ENCODE results near the gene EFR3B. TPM values are rescaled to one million over a fixed set of nuclear protein-coding genes. Genes with fewer than 3 reads are reported as not detected.
A peak's percentile ranks its signal among the peaks of the same experiment; 100 is the strongest.

EFR3B gene
- total and polyA plus RNA-seq, 2 donors from 2014 or later = 0.39 to 1.1 TPM

GRCh38 chr2:25041307-25041927 lies 459 bp upstream of the EFR3B start:
- intact Hi-C loops (cut with DNase I) = no loop called here
- no peak for FAIRE-seq

GRCh38 chr2:25042321-25043240 lies 705 bp downstream of the EFR3B start:
- no peaks in the 10 kb centered on the region for H3K9me3 ChIP-seq (ENCODE audit: control insufficient read depth in 2 of 3, insufficient read depth in 1 of 3, low read length in 3 of 3)
- intact Hi-C loops (cut with DNase I) = no loop called here
- H3K9ac ChIP-seq (ENCODE audit: low read length in 3 of 3) = peak overlapping the region; percentile 7 to 61 (median 15)
- H3K27ac ChIP-seq (ENCODE audit: low read depth in 2 of 2, low read length in 2 of 2) = peak overlapping the region; percentile 11 to 22
- DNase-seq (peak; percentile 58 to 85 (median 70)), FAIRE-seq (no peak)
- no peaks in the 10 kb centered on the region for H3K27me3 ChIP-seq (ENCODE audit: control insufficient read depth, insufficient read depth, low read length)
- peaks cover 0 to 12% (median 5%) of the 10 kb centered on the region in 3 donors for H3K4me1 ChIP-seq (ENCODE audit: control insufficient read depth in 2 of 3, insufficient read depth in 2 of 3, low read depth in 1 of 3, low read length in 3 of 3)
- no peak for TF ChIP-seq CTCF (IDR thresholded peaks at IDR 0.05; ENCODE audit: borderline replicate concordance, extremely low read depth, insufficient read depth)
- peak overlapping the region; percentile 50 to 72 (median 54) for H3K4me3 ChIP-seq (ENCODE audit: low read length in 3 of 3)
- H3K36me3 ChIP-seq (ENCODE audit: control insufficient read depth in 2 of 3, insufficient read depth in 3 of 3, low read length in 3 of 3) = no peaks in the 10 kb centered on the region

More at GRCh38 chr2:25041307-25041927, 459 bp upstream of the EFR3B start:
- Histone ChIP-seq H3K9ac (ENCODE audit: low read length in 3 of 3) (peak overlapping the region in 1 of 3 donors; percentile 46), H3K4me3 (ENCODE audit: low read length in 3 of 3) (peak overlapping the region; percentile 45 to 79 (median 62)), H3K27ac (ENCODE audit: low read depth in 2 of 2, low read length in 2 of 2) (peak overlapping the region; percentile 57 to 68), H3K9me3 (ENCODE audit: control insufficient read depth in 2 of 3, insufficient read depth in 1 of 3, low read length in 3 of 3) (no peaks in the 10 kb centered on the region), H3K36me3 (ENCODE audit: control insufficient read depth in 2 of 3, insufficient read depth in 3 of 3, low read length in 3 of 3) (no peaks in the 10 kb centered on the region), H3K4me1 (ENCODE audit: control insufficient read depth in 2 of 3, insufficient read depth in 2 of 3, low read depth in 1 of 3, low read length in 3 of 3) (peaks cover 0 to 12% (median 5%) of the 10 kb centered on the region in 3 donors), H3K27me3 (ENCODE audit: control insufficient read depth, insufficient read depth, low read length) (no peaks in the 10 kb centered on the region)
- peak; percentile 86 to 93 (median 90) for DNase-seq
- peak; percentile 21 for TF ChIP-seq CTCF (IDR thresholded peaks at IDR 0.05; ENCODE audit: borderline replicate concordance, extremely low read depth, insufficient read depth)

- Histone ChIP-seq H3K27me3 (ENCODE audit: control insufficient read depth, insufficient read depth, low read length) (no peaks in the 10 kb centered on the region), H3K9me3 (ENCODE audit: control insufficient read depth in 2 of 3, insufficient read depth in 1 of 3, low read length in 3 of 3) (no peaks in the 10 kb centered on the region), H3K27ac (ENCODE audit: low read depth in 2 of 2, low read length in 2 of 2) (no peak overlapping the region), H3K4me1 (ENCODE audit: control insufficient read depth in 2 of 3, insufficient read depth in 2 of 3, low read depth in 1 of 3, low read length in 3 of 3) (peaks cover 0 to 12% (median 5%) of the 10 kb centered on the region in 3 donors), H3K9ac (ENCODE audit: low read length in 3 of 3) (no peak overlapping the region), H3K36me3 (ENCODE audit: control insufficient read depth in 2 of 3, insufficient read depth in 3 of 3, low read length in 3 of 3) (no peaks in the 10 kb centered on the region), H3K4me3 (ENCODE audit: low read length in 3 of 3) (peak overlapping the region in 2 of 3 donors; percentile 54 to 72)
- no peak for TF ChIP-seq CTCF (IDR thresholded peaks at IDR 0.05; ENCODE audit: borderline replicate concordance, extremely low read depth, insufficient read depth)
- intact Hi-C loops (cut with DNase I) = no loop called here
- DNase-seq (peak in 1 of 5 donors; percentile 34), FAIRE-seq (no peak)
Measured at GRCh38 chr2:25043241-25043867, 1.5 kb downstream of the EFR3B start.
